Stimulated activated CD4-positive, alpha-beta T cell treated with anti-CD3 and anti-CD28 coated beads, Interleukin-1b, Interleukin-23, amount 100 ng/mL, for 1 hour (primary cell): ENCODE measurements around the gene TRAPPC12.

Source experiments
- DNase-seq, 2 donors: peaks; one replicate each; pipeline ENCODE4 v3.0.0-alpha.2; 2020; ENCODE audit warnings: low read depth in 2 of 2

TRAPPC12 gene

DNA sequence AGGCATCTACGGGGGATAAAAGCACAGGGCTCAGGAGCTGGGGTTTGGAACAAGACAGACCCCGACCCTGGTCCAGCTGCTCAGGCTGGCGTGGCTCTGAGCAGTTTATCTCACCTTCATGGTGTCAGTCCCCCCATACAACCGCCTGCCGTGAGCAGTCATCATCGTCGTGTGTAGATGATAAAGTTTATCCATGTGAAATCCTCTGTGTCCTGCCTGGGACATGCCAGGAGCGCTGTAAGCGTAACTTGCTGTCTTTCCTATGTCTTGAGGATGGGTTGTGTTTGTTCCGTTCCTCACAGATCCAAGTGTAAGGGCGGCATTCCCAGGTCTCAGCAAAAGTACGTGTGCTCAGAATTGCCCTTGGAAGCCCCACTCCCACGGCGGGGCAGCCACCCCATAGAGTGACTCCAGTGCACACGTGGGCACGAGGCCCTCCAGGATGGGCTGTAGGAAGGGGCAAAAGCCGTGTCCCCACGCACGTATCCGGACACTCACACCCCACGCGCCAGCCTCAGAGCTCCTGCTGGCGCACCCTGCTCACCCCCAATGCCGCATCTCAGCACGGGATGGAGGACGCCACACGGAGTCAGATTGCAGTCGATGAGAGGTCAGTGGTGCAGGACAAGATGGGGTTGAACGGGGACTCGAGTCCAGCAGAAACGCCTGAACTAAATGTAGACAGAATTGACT lies 88.9 kb downstream of the TRAPPC12 start:
- no peak for DNase-seq

DNA sequence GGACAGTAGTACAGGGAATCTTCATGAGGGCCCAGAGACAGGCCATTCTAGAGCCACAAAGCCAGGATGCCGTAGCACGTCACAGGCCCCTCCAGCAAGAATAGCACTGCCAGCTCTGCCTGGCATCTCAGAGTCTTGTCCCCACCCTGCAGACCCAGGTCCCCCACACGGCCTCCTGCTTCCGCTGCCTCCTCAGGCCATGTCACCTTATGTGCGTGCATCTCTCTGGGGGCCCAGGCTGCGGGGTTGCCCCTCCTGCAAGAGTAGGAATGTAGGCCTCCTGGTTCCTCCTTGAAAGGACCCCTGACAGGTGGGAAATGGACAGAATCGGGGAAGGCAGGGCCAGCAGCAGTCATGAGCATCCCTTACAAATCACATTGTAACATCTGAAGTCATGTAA lies 90.0 kb downstream of the TRAPPC12 start:
- DNase-seq = no peak

DNA sequence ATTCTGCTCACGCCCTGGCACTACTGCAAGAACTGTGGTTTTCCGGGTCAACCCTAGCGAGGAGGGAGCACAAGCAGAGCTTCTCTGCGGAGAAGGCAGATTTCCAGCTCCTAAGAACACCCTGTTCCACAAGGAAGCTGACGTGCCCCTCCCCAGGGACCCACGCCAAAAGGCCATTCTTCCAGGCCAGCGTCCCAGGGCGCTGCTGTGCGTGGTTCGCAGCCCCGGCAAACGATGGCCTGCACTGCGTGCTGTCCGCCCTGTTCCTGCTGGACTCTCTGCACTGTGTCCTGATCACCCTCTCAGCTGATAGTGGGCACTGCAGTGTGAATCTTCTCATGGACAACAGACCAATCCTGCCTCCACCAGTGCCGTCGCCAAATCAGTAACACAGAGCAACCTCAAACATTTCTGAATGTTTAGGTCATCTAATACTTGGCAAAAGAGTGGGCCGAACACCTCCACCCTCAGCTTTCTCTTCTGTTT lies 90.7 kb downstream of the TRAPPC12 start:
- no peak for DNase-seq

DNA sequence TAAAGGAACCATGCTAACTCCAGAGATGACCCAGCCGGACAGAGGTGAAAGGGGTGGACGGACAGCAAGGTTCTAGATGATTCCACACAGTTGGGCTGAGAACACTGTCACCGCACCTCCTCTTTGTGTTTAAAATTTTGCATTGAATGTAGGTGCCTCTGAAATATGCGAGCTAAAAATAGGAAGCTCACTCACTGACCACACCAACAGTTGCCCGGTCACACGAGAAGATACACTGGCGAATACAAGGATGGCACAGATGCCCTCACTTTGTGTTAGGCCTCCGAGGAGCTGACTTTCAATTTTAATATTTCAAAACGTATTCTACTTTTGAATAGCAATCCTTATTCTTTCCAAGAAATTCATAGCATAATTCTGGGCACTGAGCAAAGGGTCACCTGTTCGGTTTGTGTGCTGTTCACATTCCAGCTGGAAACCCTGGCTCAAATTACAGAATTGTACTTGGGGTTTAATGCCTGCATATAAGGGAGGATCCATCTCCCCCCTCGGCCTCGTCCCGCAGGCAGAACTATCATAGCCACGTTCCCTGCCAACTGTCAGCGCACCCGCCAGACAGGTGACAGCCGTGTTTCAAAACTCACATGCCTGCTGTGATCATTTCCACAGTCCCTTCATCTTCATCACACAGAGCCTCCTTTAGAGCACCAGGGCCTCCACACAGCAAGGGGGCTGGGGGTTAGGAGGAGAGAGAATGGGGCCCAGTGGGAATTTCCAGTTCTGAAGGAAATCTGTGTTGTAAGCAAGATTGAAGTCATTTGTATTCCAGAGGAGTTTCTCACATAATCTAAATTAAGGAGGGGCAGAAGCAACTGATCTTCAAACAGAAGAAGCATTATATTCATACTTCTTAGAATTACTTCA lies 91.6 kb downstream of the TRAPPC12 start:
- DNase-seq = no peak

DNA sequence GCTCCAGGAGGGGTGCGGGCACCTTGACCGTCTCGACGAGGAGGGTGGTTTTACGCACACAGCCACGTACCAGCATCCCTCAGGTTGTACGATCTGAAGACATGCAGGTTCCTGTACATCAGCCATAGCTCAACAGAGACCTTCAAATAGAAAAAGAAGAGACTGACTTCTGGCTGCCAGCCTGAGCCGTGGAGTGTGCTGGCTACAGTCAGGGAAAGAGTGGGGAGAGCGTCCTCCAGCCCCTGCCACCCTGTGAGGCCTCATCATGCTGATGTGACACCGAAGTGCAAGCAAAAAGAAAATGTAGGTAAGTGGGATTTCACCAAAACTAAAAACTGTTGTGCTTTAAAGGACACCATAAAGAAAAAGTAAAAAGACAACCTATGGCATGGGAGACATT lies 92.8 kb downstream of the TRAPPC12 start:
- no peak for DNase-seq

DNA sequence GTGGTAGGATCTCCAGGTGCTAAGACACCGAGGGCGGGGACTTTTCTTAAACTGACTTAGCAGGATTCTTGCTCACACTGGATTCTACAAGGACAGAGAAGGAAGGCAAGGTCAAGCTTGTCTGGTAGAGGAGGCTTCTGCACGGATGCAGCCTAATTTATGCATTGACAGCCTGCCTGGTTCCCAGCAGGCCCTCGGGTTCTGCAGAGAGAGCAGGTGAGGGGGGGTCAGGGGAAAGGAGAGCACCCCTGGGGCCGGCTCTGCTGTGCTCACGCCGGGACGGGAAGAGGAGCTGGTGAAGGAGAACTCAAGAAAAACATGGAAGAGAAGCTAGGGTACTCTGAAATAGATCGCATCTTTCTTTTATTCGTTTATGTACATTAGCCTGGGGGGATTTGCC lies 93.5 kb downstream of the TRAPPC12 start:
- no peak for DNase-seq

DNA sequence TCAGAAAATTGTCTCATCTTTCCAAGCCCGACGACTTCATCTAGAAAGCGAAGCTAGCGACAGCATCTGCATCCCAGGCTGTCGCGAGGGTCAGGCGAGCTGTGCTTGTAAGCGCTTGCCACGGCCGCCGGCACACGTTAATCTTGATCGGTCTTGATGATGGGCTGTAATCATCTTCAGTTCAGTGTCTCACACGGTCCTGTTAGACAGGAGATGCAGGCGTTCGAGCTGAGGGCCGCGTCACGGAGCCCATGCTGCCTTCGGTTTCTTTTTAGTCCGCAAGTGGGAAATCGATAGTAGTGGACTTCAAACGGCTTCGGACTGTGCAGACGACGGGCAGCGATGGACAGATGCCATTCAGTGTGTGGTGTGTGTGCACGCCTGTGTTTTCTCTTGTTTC lies 96.3 kb downstream of the TRAPPC12 start:
- DNase-seq = no peak

DNA sequence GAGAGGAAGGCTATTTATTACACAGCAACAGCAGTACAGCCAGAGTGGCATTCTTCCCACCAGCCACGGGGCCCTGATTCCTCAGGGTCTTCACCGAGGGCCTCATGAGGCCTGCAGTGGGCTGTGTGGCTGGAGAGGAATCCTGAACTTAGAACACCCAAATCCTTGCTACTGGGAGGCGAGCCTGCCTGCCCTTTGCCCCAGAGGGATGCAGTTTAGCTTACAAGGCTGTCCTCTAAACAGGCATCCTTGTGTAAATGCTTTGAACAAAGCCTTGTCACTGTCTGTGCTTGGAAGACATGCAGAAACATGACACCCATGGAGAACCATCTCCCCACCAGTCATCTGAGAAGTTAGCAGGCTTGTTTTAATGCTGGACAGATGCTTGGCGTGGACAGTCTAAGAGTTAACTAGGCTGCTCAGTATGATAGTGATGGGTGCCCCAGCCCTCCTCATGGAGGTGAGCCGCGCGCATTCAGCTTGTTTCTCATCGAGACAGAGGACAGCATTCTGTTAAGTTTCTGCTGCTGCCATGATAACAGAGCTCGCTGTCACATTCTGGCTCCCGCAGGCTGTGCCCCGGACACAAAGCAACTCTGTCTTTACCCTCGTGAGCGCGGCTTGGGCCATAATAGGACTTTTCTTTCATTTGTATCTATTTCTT lies 97.0 kb downstream of the TRAPPC12 start:
- DNase-seq = no peak

DNA sequence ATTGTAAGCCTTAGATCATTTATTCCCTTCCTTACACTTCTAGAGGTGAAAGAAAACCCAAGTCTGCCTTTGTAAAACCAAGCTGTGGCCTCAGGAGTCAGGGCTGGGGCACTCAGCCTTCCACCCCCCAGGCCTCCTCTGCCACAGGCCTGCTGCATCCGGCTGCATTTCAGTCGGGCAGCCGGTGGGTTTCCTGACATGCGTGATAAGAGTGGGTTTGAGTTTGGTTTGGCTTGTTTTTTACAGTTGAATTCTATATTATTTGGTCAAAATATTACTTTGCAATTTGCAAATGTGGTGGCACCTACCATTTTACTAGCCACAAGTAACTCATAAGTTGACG lies 97.5 kb downstream of the TRAPPC12 start:
- DNase-seq = no peak

DNA sequence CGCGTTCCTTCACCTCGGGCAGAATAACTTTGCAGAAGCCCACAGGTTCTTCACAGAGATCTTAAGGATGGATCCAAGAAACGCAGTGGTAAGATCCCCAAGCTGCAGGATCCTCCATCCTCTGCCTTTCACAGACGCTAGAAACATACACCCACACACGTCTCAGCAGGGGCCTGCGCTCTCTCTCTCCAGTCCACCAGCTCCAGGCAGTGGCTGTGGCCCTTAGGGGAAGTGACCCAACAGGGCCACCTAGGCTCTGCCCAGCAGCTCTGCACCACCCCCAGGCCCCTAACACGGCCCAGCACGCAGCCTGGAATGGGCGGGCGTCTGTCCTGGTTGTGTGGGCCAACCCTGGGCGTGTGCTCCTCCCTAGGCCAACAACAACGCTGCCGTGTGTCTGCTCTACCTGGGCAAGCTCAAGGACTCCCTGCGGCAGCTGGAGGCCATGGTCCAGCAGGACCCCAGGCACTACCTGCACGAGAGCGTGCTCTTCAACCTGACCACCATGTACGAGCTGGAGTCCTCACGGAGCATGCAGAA lies 99.4 kb downstream of the TRAPPC12 start:
- no peak for DNase-seq

DNA sequence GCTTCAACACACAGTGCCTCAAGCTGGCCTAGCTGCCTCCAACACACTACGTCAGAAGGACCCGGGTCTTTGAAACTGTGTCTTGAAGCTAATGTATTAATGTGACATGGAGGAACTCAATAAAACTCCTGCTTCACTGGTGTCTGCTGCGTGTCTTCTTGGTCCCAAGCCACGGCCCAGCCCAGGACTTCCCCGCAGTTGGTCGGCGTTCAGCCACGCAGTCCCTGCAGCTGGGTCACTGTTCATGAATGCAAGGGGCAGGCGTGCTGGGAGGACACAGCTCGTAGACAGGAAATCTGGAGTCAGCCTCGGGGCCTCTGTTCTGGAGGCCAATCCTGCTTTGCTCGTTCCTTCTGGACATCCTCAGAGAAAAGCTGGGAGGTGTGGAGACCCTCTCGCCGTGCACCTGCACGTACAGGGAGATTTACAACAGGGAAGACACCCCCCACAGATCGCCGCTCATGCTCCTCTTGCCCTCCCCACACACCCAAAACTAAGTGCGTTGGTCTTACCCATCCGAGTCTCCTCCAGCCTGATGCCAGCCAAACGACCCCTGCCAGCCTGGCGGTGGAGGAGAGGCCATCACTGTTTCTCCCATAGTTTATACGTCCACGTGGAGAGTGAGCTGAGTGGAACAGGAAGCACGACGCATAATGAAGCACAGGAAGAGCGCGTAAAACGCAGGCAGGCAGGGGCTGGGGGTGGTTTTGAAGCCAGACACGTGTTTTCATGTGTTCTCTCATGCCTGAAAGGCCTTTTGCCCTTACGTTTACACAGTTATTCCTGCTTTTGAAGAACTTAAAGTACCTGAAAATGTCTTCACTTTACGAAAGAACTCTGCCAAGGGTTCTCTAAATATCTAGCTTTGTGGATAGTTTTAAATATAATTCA lies 100.2 kb downstream of the TRAPPC12 start:
- no peak for DNase-seq

DNA sequence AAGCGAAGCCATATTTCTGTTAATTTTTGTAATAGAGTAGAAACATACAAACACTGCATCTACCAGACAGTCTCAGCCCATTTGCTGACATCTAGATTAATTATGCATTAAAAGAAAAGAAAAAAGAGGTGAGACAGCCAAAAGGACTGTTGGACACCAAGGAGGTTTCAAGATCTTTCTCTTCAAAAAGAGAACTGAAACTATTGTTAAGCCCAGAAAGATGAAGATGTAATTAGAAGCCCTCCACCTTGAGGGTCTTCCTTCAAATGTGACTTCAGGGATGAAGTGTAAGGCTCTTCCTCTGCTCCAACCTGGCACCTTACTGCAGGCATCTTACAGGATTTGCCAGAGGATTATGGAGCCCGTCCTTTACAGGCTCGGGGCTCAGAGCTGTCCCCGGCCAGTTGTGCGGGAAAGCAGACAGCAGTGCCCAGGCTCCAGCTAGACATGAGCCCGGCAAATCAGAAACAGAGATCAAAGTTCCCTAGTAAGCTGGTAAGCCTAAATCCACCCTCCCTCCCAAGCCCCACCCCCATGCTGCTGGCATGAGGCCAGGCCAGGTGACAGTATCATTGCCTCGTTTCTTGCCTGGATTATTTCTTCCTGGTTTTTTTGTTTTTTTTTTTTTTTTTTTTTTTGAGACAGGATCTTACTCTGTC lies 101.0 kb downstream of the TRAPPC12 start:
- no peak for DNase-seq

DNA sequence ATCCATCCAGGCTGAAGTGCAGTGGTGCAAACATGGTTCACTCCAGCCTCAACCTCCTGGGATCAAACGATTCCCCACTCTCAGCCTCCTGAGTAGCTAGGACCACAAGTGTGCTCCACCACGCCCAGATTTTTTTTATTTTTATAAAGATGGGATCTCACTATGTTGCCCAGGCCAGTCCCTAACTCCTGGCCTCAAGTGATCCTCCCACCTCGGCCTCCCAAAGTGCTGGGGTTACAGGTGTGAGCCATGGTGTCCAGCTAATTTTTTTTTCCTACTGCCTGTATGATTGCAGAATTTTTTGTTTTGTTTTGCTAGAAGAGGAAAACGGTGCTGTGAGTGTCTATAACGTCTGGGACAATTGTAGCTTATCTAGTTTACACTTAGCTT lies 101.5 kb downstream of the TRAPPC12 start:
- DNase-seq = no peak

DNA sequence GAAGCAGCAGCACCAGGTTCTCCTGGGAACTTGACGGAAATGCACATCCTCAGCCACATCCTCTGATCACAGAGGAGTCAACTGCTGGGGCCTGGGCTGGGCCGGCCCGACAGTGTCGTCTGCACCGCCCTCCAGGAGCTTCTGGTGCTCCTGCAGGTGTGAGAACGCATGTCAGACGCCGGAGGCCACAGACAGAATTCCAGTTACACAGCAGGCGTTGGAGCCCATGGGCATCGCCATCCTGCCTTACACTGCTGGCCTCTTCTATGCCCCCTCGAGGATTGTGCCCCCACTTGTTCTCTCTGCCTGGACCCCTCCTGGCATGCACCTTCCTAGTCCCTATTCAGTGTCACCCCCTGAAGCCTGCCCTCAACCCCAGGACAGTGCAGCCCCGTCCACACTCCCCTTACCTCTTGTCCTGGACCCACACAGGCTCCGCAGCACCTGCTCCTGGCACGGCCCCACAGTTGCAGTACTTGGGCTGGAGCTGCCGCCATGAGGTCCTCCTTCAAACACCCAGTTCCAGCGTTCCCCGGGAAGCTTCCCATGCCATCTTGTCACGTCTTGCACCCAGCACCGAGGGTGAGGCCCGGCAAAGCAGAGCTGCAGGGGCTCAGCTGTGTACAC lies 102.4 kb downstream of the TRAPPC12 start:
- no peak for DNase-seq

DNA sequence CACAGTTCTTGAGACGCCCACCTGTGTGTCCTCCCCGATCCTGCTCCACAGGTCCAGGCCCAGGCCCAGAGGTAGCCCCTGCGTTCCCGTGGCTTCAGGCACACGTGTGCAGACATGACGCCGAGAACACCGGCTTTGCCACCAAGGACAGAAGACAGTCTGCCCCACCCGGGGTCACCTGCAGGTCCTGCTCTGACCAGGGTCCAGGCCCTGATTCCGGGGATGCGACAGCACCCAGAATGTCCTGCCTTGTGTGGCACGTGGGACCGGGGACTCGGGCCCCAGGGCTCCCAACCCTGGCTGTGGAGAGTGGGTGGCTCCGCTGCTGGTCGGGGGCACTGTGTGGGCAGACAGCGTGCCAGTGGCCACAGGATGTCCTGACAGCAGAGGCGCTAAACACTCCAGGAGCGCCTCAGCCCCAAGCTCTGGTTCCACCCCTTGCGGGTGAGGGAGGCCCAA lies 102.9 kb downstream of the TRAPPC12 start:
- no peak for DNase-seq

DNA sequence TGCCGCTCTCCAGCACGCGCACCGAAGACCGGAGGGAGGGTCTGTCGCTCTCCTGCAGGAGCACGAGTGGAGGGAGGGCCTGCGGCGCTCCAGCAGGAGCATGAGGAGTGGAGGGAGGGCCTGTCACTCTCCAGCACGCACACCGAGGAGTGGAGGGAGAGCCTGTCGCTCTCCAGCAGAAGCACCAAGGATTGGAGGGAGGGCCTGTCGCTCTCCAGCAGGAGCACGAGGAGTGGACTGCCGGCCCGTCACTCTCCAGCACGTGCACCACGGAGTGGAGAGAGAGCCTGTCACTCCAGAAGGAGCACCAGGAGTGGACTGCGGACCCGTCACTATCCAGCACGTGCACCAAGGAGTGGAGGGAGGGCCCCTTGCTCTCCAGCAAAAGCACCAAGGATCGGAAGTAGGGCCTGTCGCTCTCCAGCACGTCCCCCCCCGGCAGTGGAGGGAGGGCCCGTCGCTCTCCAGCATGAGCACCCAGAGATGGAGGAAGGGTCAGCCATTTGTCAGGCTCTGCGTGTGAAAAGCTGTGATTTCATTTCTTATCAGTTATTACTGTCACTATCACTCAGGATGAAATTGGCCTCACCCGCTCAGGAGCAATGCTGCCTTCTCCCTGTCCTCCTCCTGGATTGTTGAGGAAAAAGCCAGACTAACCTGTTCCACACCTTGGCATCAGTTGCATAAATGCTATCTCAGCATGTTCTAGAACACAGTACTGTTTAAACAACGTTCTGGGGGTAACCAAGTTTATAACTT lies 103.9 kb downstream of the TRAPPC12 start:
- no peak for DNase-seq

DNA sequence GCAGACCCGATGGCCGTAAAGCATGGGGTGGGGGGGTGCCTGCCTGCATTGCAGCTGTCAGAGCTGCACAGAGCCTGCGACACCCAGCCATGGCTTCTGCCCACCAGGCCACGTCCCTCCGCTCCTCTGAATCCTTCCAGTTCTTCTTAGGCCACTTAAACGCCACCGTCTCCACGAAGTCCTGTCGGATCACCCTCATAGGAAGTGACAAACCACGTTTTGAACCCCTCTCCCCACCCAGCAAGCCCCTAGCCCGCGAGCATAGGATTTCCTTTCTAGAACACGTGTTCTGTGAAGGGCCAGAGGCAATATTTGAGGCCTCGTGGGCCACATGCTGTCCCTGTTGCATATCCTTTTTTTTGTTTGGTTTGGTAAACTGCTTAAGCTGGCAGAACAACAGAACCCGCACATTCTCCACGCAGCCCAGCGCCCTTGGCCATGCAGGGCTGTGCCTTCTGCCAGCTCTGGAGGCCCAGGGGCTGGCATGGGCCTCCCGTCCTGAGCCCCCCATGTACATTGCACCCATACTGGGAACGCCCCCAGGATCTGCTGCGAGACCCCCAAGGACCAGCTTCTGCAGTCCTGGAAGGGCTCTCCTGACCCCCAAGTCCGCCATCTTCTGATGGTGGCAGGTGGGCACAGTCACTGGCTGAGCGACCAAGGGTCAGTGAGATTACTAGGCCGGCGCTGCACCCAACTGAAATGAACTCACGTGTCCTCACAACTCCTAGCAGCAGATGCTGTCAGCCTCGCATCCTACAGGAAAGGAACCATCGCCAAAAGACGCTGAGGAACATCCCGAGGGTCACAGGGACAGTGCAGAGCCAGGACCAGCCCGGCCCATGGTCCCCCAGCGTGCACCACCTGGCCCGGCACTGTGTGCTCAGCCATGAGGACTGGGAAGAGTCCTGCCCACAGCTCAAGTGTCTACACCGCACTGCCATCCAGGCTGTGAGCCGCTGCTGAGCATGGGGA lies 104.8 kb downstream of the TRAPPC12 start:
- no peak for DNase-seq

DNA sequence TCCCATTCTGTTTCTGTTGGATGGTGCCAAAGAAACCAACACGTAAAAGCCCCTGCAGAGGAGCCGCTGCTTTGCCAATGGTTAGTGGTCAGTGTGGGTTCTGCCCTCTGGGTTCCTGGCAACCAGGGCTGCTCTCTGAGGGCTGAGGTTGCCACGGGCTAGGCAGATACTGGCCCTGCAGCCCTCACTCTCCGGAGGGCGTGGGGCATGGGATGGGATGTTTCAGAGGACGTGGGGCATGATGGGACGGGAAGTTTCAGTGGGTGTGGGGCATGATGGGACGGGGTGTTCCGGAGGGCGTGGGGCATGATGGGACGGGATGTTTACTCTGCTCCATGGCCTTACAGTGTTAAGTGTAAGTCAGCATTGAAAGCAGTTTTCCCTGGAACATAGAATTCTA lies 105.7 kb downstream of the TRAPPC12 start:
- no peak for DNase-seq
